NB4 (cell line): ENCODE results near the gene CISD3.

Experiments
- CTCF ChIP-seq: IDR thresholded peaks from one replicate; pipeline ENCODE4 v1.5.1; 2012; ENCODE audit warnings: low read depth, low read length
- MAX ChIP-seq: IDR thresholded peaks from 2 replicates; pipeline ENCODE4 v1.6.1; 2011; ENCODE audit warnings: low read depth, low read length
- MYC ChIP-seq: IDR thresholded peaks from 2 replicates; pipeline ENCODE4 v1.6.1; 2011; ENCODE audit warnings: low read depth, low read length
- POLR2A ChIP-seq: IDR thresholded peaks from 2 replicates; pipeline ENCODE4 v1.6.1; 2011; ENCODE audit warnings: mild to moderate bottlenecking; ENCODE audit not compliant: insufficient read length; ENCODE audit errors: extremely low read depth

GRCh38 chr17:38691154-38691553 is 39.0 kb upstream of the CISD3 start:
- TF ChIP-seq CTCF (no peak), POLR2A (no peak), MAX (no peak), MYC (no peak)
